DMS153 treated with DMSO at 0.1 percent for 48 hours (cell line): Measurements from ENCODE around the gene ADD1.

Source experiments
- DNase-seq: peaks from one replicate; lab custom pipeline; 2025; ENCODE audit not compliant: unreplicated experiment; lab: John Stamatoyannopoulos, UW

The ADD1 gene

GRCh38 chr4:2879026-2879425 lies 35.4 kb downstream of the ADD1 start:
- no peak for DNase-seq

- DNase-seq, result no peak
Measured at GRCh38 chr4:2881431-2881830, 37.8 kb downstream of the ADD1 start.

GRCh38 chr4:2882341-2882740 lies 38.7 kb downstream of the ADD1 start:
- DNase-seq, result no peak

GRCh38 chr4:2886161-2886560 lies 42.5 kb downstream of the ADD1 start:
- no peak for DNase-seq

GRCh38 chr4:2886622-2887021 lies 43.0 kb downstream of the ADD1 start:
- DNase-seq, result no peak

- DNase-seq, result no peak
Measured at GRCh38 chr4:2887343-2887742, 43.7 kb downstream of the ADD1 start.

- DNase-seq, result no peak
Measured at GRCh38 chr4:2888886-2889285, 45.2 kb downstream of the ADD1 start.

GRCh38 chr4:2891294-2891693 lies 47.6 kb downstream of the ADD1 start:
- DNase-seq, result no peak

- no peak for DNase-seq
Measured at GRCh38 chr4:2893772-2894171, 50.1 kb downstream of the ADD1 start.

- no peak for DNase-seq
Measured at GRCh38 chr4:2898001-2898400, 54.4 kb downstream of the ADD1 start.

GRCh38 chr4:2900741-2901140 lies 57.1 kb downstream of the ADD1 start:
- DNase-seq, result no peak

- DNase-seq, result no peak
Measured at GRCh38 chr4:2901186-2901585, 57.5 kb downstream of the ADD1 start.

GRCh38 chr4:2902126-2902525 lies 58.5 kb downstream of the ADD1 start:
- DNase-seq, result no peak

- DNase-seq, result no peak
Measured at GRCh38 chr4:2905544-2905943, 61.9 kb downstream of the ADD1 start.

- no peak for DNase-seq
Measured at GRCh38 chr4:2906218-2906617, 62.6 kb downstream of the ADD1 start.

- DNase-seq, result no peak
Measured at GRCh38 chr4:2907226-2907625, 63.6 kb downstream of the ADD1 start.

GRCh38 chr4:2907706-2908293 lies 64.2 kb downstream of the ADD1 start:
- peak; percentile 46 for DNase-seq

GRCh38 chr4:2908686-2909085 lies 65.0 kb downstream of the ADD1 start:
- no peak for DNase-seq

GRCh38 chr4:2909583-2909982 lies 65.9 kb downstream of the ADD1 start:
- no peak for DNase-seq

GRCh38 chr4:2910409-2910808 lies 66.8 kb downstream of the ADD1 start:
- DNase-seq, result no peak

GRCh38 chr4:2911868-2912267 lies 68.2 kb downstream of the ADD1 start:
- no peak for DNase-seq

GRCh38 chr4:2913168-2913567 lies 69.5 kb downstream of the ADD1 start:
- DNase-seq, result no peak

GRCh38 chr4:2914256-2915126 lies 70.8 kb downstream of the ADD1 start:
- no peak for DNase-seq
